Measurements from ENCODE around the gene ZNF385C. TPM values are rescaled to one million over a fixed set of nuclear protein-coding genes. Genes with fewer than 3 reads are reported as not detected.

ZNF385C gene
- total RNA-seq, 2 donors from 2014 or later = 1.3 TPM; not detected in 1

DNA sequence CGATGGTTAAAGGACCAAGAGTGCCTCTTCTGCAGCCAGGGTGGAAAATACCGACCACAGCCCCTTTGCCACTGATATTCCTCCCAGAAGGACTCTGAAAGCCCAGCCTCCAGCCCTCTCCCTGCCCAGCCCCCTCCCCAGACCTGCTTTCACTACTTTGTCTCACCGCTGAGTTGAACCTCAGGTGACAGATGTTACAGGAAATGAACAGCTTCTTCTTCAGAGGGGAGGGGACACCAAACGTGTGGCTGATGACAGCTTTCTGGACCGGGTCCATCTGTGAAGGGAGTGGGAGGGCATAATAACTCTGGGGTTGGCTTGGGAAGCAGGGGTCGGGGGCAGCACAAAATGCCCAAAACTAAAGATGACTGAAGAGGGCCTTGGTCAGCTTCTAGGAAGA is 64.2 kb downstream of the ZNF385C start:
- intact Hi-C loops (cut with DNase I) = no loop called here
- no peak overlapping the region for H3K27ac ChIP-seq
- no peaks in the 10 kb centered on the region for H3K9me3 ChIP-seq
- no peaks in the 10 kb centered on the region for H3K36me3 ChIP-seq (replicated peaks in 1 of 2; ENCODE audit: insufficient read depth in 1 of 2, low read depth in 2 of 2)
- no peak overlapping the region for H3K4me3 ChIP-seq
- no peak for TF ChIP-seq POLR2A (IDR thresholded peaks at IDR 0.05)
- TF ChIP-seq, protein P1, sequence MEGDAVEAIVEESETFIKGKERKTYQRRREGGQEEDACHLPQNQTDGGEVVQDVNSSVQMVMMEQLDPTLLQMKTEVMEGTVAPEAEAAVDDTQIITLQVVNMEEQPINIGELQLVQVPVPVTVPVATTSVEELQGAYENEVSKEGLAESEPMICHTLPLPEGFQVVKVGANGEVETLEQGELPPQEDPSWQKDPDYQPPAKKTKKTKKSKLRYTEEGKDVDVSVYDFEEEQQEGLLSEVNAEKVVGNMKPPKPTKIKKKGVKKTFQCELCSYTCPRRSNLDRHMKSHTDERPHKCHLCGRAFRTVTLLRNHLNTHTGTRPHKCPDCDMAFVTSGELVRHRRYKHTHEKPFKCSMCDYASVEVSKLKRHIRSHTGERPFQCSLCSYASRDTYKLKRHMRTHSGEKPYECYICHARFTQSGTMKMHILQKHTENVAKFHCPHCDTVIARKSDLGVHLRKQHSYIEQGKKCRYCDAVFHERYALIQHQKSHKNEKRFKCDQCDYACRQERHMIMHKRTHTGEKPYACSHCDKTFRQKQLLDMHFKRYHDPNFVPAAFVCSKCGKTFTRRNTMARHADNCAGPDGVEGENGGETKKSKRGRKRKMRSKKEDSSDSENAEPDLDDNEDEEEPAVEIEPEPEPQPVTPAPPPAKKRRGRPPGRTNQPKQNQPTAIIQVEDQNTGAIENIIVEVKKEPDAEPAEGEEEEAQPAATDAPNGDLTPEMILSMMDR (IDR thresholded peaks at IDR 0.05) = no peak
- H3K4me1 ChIP-seq = no peaks in the 10 kb centered on the region
- no peak for DNase-seq
- no peak for ATAC-seq
- no peaks in the 10 kb centered on the region for H3K27me3 ChIP-seq
- 54 to 58% methylated on average over 5 of the region's 6 CpGs for WGBS, 2 donors

DNA sequence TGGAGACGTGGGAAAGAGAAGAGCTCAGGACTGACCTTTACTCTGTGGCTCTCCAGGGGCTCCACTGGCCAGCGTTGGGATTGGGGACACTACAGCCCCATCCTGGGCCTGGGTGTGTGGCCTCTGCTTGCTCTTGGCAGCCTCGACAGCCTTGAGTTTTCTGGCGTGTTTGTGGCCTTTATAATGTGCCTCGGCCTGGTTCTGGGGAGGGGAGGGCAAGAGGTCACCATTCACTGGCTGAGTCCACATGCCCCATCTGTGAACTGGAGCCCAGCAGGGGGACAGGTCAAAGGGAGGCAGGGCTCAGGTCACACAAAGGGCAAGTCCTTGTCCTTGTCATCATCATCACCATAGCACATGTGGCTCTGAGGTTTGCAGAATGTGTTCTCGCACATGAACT is 66.7 kb downstream of the ZNF385C start:
- no peak for TF ChIP-seq POLR2A (IDR thresholded peaks at IDR 0.05)
- TF ChIP-seq, protein P1 (IDR thresholded peaks at IDR 0.05) = no peak
- H3K36me3 ChIP-seq (replicated peaks in 1 of 2; ENCODE audit: insufficient read depth in 1 of 2, low read depth in 2 of 2) = no peaks in the 10 kb centered on the region

DNA sequence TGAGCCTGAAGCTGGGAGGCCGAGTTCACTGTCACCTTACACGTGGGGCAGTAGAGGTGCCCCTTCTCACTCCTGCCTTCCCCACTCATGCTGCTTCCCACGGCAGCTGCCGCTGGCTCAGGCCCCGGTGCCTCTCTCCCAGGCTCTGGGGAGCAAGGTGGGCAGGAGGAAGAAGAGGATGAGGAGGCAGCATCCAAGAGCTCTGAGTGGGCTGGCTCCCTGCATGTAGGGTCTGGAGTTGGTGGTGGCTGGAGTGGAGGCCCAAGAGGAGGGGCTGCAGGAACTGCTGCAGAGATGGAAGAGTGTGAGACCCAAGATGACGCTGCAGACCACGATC is 69.5 kb downstream of the ZNF385C start:
- intact Hi-C loops (cut with DNase I) = loop anchor here (5.0 kb wide), 1 partner anchor 89 kb away; no protein-coding TSS in a partner anchor
- TF ChIP-seq POLR2A (IDR thresholded peaks at IDR 0.05) = no peak
- TF ChIP-seq, protein P1 (IDR thresholded peaks at IDR 0.05) = no peak
- Histone ChIP-seq H3K4me1 (peaks cover 14% of the 10 kb centered on the region), H3K9me3 (no peaks in the 10 kb centered on the region), H3K27ac (no peak overlapping the region), H3K36me3 (replicated peaks in 1 of 2; ENCODE audit: insufficient read depth in 1 of 2, low read depth in 2 of 2) (peaks cover 0 to 4% of the 10 kb centered on the region in 2 donors), H3K27me3 (no peaks in the 10 kb centered on the region), H3K4me3 (no peak overlapping the region)
- WGBS, 2 donors = 63 to 76% methylated on average over 5 to 7 of the region's 7 CpGs
- ATAC-seq = no peak
- no peak for DNase-seq

More for the DNA sequence above, 66.7 kb downstream of the ZNF385C start:
- Histone ChIP-seq H3K9me3 (no peaks in the 10 kb centered on the region), H3K27me3 (no peaks in the 10 kb centered on the region), H3K4me3 (no peak overlapping the region), H3K4me1 (no peaks in the 10 kb centered on the region), H3K27ac (no peak overlapping the region)
- DNase-seq (peak in 1 of 4 donors; percentile 10), ATAC-seq (no peak)
- intact Hi-C loops (cut with DNase I) = no loop called here
- WGBS, 2 donors = 63 to 71% methylated on average over 6 of the region's 6 CpGs

DNA sequence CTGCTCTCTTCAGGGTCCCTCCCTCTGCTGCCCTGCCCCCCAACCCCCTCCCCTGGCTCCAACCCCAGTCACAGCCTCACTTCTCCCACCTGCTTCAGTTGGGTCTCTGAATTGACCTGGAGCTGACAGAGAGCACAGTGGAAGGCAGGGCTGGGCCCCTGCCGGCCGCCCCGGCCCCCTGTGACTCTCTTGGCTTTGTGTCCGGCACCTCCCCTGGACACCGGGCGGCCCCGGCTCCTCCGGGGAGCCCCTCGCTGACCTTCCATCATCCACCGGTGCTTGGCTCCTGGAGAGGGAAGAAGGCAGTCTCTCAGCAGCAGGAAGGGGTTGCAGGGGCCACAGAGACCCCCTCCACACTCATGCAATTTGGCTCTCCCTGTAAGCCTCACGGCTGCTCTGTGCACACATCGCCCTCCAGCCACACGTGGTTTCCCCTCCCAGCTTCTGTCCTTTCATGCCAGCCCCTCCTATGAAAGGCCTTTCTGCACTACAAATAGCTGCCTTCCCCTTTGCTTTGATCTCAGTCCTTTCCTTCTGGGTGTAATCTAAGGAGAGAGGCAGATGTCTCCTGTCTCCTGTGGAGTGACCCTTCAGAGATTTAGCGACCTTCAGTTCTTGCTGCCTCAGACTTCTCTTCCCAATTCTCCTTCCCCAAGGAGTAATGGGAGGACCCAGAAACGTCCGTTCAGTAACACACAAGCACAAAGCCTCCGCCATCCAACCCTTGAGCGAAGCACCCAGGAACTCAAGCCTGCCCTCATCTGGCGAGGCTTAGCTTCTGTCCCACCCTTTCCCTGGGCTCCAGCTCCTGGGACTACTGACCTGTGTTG is 70.1 kb downstream of the ZNF385C start:
- Histone ChIP-seq H3K36me3 (replicated peaks in 1 of 2; ENCODE audit: insufficient read depth in 1 of 2, low read depth in 2 of 2) (peaks cover 0 to 6% of the 10 kb centered on the region in 2 donors), H3K27ac (no peak overlapping the region), H3K27me3 (no peaks in the 10 kb centered on the region), H3K4me1 (peaks cover 14% of the 10 kb centered on the region), H3K4me3 (no peak overlapping the region), H3K9me3 (no peaks in the 10 kb centered on the region)
- intact Hi-C loops (cut with DNase I) = loop anchor here (5.0 kb wide), 1 partner anchor 89 kb away; no protein-coding TSS in a partner anchor
- ATAC-seq (no peak), DNase-seq (peak in 3 of 4 donors; percentile 30 to 45 (median 43))
- WGBS, 2 donors = 66 to 67% methylated on average over 13 to 19 of the region's 19 CpGs
- no peak for TF ChIP-seq POLR2A (IDR thresholded peaks at IDR 0.05)
- TF ChIP-seq, protein P1 (IDR thresholded peaks at IDR 0.05) = peak in 3 of 7 experiments; percentile 6 to 37 (median 16)

DNA sequence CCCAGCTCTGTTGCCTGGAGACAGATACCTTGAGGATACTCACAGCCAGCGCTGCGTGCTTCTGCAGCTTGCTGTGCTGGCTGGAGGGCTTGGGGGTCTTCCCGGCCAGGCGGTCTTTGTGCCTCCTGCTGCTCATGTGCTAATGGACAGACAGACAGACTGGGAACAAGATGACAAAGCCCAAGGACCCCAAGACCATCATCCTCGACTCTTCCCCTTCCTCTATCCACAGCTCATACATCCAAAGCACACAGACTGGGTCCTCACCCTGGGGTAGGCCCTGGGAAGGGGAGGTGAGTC is 70.7 kb downstream of the ZNF385C start:
- ATAC-seq (no peak), DNase-seq (no peak)
- Histone ChIP-seq H3K9me3 (no peaks in the 10 kb centered on the region), H3K27ac (no peak overlapping the region), H3K4me3 (no peak overlapping the region), H3K27me3 (no peaks in the 10 kb centered on the region), H3K4me1 (peaks cover 14% of the 10 kb centered on the region), H3K36me3 (replicated peaks in 1 of 2; ENCODE audit: insufficient read depth in 1 of 2, low read depth in 2 of 2) (peaks cover 0 to 10% of the 10 kb centered on the region in 2 donors)
- 79 to 85% methylated on average over 5 of the region's 5 CpGs for WGBS, 2 donors
- intact Hi-C loops (cut with DNase I) = loop anchor here (5.0 kb wide), 1 partner anchor 90 kb away; no protein-coding TSS in a partner anchor
- TF ChIP-seq POLR2A (IDR thresholded peaks at IDR 0.05) = no peak
- TF ChIP-seq, protein P1 (IDR thresholded peaks at IDR 0.05) = no peak

Data from body of pancreas (tissue), 4 donors.